ENCODE measurements around the gene CTSF.

DNA sequence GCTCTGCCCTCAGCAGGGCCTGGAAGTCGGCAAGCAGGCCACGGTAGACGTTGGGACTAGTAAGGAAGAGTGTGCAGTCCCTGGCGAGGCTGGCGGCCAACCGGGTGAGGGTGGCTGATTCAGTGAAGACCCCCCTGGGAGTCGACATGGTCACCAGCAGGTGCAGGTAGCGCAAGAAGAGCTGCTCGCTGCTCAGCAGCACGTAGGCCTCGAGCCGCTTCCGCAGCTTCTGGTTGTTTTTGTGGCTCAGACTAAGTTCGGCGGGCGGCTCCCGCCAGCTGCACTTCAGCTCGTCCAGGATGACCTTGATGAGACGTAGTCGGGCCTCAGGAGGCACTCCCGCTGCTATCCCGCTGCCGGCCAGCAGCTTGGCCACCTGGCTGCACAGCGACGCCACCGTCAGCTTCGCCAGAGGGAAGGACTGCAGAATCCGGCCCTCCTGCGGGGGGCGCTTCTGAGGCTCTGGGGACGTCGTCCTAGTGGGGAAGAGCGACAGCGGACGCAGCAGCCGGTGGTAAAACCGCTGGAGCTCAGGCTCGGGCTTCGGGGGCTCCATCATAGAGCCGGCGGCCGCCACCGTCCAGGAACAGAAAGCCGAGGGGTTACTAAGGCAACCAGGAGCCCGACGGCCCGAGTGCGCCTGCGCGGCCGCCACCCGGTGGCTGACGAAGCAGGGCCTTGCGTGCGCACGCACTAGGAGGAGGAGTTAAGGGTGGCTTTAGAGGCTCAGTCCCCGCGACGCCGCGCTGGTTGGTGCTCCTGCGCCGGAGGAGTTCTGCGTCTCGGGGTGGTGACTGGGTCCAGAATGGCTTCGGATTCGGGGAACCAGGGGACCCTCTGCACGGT lies 24.3 kb upstream of the CTSF start, which contains the start of the genes CCDC87 and CCS:
- TF ChIP-seq NRL (CRISPR knock-in tag; IDR thresholded peaks at IDR 0.05; ENCODE audit: borderline replicate concordance) (peak; percentile 92), ZNF44 (CRISPR knock-in tag; IDR thresholded peaks at IDR 0.05) (no peak), MYNN (CRISPR knock-in tag; IDR thresholded peaks at IDR 0.05; ENCODE audit: low read depth) (no peak), ETV6 (CRISPR knock-in tag; conservative IDR thresholded peaks at IDR 0.05) (no peak; the same call in 1 of the 2 replicates)
- TF ChIP-seq, protein P1, sequence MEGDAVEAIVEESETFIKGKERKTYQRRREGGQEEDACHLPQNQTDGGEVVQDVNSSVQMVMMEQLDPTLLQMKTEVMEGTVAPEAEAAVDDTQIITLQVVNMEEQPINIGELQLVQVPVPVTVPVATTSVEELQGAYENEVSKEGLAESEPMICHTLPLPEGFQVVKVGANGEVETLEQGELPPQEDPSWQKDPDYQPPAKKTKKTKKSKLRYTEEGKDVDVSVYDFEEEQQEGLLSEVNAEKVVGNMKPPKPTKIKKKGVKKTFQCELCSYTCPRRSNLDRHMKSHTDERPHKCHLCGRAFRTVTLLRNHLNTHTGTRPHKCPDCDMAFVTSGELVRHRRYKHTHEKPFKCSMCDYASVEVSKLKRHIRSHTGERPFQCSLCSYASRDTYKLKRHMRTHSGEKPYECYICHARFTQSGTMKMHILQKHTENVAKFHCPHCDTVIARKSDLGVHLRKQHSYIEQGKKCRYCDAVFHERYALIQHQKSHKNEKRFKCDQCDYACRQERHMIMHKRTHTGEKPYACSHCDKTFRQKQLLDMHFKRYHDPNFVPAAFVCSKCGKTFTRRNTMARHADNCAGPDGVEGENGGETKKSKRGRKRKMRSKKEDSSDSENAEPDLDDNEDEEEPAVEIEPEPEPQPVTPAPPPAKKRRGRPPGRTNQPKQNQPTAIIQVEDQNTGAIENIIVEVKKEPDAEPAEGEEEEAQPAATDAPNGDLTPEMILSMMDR (CRISPR knock-in tag; IDR thresholded peaks at IDR 0.05), result peak; percentile 85
- TF ChIP-seq, protein P2, sequence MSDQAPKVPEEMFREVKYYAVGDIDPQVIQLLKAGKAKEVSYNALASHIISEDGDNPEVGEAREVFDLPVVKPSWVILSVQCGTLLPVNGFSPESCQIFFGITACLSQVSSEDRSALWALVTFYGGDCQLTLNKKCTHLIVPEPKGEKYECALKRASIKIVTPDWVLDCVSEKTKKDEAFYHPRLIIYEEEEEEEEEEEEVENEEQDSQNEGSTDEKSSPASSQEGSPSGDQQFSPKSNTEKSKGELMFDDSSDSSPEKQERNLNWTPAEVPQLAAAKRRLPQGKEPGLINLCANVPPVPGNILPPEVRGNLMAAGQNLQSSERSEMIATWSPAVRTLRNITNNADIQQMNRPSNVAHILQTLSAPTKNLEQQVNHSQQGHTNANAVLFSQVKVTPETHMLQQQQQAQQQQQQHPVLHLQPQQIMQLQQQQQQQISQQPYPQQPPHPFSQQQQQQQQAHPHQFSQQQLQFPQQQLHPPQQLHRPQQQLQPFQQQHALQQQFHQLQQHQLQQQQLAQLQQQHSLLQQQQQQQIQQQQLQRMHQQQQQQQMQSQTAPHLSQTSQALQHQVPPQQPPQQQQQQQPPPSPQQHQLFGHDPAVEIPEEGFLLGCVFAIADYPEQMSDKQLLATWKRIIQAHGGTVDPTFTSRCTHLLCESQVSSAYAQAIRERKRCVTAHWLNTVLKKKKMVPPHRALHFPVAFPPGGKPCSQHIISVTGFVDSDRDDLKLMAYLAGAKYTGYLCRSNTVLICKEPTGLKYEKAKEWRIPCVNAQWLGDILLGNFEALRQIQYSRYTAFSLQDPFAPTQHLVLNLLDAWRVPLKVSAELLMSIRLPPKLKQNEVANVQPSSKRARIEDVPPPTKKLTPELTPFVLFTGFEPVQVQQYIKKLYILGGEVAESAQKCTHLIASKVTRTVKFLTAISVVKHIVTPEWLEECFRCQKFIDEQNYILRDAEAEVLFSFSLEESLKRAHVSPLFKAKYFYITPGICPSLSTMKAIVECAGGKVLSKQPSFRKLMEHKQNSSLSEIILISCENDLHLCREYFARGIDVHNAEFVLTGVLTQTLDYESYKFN (CRISPR knock-in tag; conservative IDR thresholded peaks at IDR 0.05), result peak; percentile 71
